Dedifferentiated amniotic fluid mesenchymal stem cell (primary cell): ENCODE data around the gene KCNS3.

Experiments
- DNase-seq: peaks from one replicate; pipeline ENCODE4 v3.0.0-alpha.2; 2016; ENCODE audit errors: extremely low spot score

The KCNS3 gene, protein sequence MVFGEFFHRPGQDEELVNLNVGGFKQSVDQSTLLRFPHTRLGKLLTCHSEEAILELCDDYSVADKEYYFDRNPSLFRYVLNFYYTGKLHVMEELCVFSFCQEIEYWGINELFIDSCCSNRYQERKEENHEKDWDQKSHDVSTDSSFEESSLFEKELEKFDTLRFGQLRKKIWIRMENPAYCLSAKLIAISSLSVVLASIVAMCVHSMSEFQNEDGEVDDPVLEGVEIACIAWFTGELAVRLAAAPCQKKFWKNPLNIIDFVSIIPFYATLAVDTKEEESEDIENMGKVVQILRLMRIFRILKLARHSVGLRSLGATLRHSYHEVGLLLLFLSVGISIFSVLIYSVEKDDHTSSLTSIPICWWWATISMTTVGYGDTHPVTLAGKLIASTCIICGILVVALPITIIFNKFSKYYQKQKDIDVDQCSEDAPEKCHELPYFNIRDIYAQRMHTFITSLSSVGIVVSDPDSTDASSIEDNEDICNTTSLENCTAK

DNA sequence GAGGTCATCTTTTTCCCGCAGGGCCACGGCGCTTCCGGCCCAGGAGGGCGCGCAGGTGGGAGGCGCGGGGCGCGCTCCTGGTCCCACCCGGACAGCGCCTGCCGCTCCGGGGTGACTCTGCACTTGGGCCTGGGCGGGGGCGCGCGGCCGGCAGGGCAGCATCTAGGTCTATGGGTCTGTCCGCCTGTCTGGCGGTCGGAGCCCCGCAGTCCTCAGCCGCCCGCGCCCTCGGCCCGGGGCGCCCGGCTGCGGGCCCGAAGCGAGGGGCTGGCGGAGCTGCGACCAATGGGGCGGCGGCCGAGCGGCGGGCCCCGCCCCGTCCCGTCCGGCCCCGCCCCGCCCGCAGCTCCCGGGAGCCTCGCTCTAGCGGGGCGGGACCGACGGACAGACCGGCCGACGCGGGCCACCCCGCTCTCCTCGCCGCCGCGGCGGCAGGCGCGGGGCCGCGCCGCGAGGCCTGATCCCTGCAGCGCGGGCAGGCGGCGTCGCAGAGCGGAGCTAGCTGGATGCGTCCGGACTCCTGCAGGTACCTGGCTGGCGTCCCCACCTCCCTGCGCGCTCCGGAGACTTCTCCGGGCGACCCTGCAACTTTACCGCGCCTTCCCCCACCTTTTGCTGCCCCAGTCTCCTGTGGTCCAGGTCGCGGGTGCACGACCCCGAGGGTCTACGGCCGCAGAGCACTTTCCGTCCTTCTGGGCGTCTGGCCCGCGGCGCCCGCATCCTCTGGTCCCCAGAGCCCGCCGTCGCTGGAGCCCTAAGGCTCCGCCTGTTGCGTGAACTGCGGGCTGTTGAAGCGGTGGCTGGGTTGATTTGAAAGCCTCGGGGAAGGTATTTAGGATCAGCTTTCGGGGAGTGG, at the start of gene KCNS3:
KCNS3 (plus strand) TSS at position 387 of the 856 bp plus-strand sequence. CDS start 52,342 bp downstream, outside the sequence.
- no peak for DNase-seq

DNA sequence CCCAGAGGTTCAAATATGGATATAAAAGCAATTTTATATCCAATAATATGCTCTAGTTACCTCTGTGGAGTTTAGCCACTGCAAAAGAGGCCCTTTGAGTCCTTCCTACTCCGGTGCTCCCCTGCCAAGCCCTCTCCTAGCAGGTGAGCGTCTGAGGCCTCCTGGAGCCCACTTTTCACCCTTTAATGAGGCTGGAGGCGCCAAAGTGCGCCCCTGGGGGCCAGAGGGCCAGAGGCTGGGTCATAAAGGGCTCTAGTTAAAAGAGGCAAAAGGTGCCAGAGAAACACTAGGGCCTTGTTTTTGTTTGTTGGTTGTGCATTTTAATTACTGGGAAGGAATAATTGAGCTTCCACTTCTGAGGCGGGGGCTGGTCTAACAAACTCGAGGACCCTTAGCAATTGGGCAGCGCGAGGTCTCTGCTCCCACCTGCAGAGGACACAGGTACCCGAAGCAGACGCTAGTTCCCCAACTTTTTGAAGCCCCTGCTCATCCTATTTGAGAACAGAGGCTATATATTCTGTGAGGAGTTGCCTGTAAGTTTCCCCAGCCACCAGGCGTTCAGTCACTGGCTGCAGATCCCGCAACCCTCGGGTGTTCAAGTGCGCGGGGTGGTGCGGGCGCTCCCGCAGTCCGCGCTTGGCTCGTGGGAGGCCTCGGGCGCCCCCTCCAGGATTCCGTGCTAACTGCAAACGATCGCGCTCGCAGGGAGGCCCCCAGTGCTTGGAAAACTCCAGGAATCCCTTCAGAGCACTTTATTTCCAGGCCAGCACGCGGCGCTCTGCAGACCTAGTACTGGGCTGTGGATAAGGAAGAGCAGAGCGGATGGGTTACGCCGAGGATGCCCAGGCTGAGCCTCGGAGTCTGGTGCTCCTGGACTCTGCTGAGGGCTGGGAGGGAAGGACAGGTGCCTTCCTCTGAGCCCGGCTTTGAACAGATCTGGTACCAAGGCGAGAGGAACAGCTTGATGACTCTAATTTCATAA, 48.1 kb upstream of the KCNS3 start:
- DNase-seq: peak; percentile 52

DNA sequence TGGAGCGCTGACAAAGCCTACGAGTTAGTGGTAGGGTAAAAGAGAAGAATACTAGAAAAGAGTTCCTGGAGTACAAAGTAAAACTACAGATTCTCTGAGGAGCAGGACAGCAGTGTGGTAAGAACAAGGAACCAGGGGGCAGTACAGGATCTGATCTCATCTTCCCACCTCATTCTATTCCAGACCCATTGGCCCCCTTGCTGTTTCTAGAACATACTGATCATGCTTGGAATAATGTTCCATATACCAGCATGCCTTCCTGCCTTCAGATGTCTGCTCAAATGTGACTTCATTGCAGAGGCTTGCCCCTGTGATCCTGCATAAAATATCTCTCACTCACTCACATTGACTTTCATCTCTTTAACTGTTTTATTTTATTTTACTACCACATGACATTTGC, 43.0 kb upstream of the KCNS3 start:
- DNase-seq: no peak

DNA sequence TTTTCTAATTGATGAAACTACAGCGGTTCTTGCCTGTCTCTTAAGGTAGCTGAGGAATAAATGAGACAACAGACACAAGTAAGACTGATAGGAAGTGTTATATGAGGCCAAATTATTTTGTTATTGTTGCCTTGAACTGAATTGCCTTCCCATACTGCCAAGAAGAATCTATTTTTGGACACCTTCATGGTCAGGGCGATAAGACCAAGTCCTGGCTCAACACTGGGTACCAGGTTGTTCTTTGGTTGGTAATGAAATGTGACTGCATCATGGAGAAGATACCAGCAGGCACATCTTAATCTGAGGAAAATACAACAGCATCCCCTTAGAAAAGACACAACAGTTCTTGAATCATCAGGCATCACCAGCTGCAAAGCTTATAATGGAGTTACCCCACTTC, 38.5 kb upstream of the KCNS3 start:
- DNase-seq: no peak

DNA sequence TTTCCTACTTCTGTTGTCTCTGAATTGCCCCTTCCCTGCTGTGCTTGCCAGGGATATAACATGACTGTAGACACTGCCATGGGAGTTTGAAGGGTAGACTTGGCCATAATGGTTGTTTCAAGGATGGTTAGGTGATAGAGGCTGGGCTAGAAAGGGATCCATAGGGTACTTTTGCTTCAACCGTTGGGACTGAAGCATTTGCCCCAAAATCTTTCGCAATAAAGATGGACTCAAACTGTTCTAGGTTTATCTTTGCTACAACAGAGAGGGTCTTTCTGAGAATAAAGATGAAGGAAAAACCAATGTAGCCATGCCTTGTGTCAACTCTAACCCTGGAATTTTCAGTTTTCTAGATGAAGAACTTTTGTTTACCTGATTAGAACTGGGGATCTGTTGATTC, 35.0 kb upstream of the KCNS3 start:
- no peak for DNase-seq

DNA sequence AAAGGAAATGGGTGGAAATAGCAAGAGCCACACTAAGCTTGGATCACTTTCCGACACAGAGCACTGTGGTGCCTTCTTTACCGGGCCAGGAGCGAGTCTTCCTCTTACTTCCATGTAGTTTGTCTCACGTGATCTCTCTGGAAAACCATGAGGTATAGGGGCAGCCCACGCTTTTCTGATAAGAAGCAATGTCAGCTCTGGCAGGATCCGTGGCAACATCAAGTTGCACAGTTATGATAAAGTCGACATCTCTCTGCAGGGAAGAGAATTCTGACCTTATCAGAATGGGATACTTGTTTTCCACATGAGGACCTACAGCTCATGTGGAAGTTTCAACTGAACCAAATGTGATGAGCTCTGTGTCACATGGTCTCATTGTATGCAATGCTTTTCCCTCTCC, 32.7 kb upstream of the KCNS3 start:
- DNase-seq: no peak

DNA sequence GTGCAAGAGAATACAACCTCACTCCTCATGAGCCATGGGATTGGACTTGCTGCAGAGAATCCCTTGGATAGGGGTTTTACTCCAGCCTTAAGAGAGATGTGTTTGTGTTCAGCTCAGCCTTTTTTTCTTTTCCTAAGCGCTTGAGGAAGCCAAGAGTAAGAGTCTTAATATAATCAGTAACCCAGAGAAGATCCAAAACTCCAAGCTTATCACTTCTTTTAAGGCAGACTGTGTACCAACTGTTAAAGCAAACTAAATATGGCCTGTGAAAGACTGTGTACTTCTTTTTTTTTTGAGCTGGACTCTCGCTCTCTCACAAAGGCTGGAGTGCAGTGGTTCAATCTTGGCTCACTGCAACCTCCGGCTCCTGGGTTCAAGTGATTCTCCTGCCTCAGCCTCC, 31.8 kb upstream of the KCNS3 start:
- DNase-seq: no peak

DNA sequence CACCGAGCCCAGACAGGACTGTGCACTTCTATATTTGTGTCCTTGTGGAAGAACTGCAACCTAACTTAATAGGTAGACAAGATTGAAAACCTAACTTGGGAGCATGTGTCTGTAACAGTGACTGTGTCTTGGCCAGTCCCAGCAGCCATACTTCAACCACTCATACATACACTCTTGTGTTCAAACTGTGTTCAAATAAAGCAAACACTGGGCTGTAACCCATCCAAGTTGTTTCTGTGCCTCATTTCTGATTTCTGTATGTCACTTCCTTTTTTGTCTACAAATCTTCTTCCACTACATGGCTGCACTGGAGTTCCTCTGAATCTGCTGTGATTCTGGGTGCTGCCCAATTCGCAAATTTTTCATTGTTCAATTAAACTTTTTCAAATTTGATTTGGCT, 31.2 kb upstream of the KCNS3 start:
- no peak for DNase-seq

DNA sequence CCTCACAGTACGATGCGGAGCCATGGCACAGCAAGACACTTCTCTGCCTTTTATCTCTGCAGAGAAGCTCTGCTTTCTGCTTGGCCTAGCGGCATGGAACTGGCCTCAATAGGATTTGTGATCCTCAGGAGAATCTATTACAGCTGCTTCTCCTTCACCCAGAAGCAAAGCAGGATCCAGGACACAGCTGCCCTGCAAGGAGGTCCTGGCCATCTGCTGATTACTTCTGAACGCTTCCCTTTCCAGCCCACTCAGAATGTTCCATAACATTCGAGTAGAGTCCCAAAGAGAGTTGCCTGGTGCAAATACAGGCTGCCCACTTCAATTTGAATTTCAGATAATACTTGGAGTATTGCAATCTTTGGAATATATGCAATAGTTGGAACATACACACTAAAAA, 29.2 kb upstream of the KCNS3 start:
- DNase-seq: no peak

DNA sequence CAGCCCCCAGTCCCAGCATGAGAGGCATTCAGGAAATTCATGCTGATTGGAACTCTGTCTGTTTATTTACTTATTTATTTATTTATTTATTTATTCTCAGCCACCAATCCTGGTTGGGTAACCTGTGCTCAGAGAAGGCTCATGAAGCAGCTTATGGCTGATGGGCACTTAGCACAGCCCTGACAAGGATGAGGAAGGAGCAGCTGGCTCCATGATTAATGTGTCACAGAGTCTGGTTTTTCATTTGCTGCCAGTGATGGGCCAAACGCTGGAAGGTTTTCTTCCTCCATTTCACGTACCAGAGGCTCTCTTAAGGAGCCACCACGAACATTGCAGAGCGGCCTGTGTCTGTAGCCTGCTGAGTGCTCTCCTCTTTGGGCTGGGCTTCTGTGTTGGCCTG, 28.3 kb upstream of the KCNS3 start:
- no peak for DNase-seq

DNA sequence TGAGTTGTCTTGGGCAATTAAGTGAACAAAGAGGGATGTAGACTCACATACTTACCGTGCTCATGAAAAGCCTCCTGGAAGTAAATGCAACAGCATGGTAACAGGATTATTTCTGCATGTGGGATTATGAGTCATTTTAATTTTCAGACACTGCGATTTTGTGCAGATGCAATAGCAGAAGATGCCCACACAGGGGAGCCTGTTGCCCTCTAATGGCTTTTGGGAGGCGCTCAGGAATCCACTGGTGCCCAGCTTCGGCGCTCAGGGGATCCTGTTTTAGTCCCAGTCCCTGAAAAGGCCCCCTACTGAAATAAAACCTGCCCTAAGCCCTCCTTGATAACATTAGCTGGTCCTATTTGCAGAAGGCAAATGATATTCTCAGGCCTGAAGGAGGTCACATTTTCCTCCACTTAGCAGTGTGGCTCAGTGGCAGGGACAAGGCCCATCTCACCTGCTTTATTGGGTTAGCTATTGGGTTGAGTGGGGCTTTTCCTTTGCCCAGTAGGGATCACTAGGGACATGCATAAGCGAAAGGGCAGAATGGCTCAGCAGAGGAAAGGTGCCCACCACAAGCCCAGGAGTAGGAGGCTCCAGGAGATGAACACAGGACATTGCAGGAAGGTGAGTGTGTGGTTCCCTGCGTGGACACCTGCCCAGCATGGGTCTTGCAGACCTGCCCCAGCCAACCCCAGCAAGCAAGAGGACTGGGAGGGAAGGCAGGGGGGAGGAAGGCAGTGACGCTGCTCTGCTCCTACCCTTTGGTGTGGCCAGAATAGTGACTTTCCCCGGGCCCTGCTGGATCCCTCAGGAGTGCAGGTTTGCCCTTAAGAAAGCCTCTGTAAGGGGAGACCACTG, 26.5 kb upstream of the KCNS3 start:
- DNase-seq: peak; percentile 76

DNA sequence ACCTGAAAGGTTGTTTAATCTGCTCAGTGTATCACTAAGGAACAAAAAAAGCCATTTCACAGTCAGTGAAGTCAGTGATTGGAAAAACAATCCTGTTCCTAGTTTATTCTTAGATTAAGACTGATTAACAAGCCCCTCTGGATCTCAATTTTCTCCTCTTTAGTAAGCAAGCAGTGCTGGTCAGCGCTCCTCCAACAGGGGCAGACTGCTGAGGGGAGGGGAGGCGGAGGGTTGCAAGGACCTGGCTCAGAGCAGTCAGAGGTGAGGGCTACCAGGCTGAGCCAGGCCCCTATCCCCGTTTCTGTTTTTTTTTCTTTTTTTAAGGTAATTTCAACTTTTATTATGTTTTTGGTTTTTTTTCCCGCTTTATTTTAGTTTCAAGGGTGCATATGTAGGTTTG, 24.7 kb upstream of the KCNS3 start:
- DNase-seq: no peak

DNA sequence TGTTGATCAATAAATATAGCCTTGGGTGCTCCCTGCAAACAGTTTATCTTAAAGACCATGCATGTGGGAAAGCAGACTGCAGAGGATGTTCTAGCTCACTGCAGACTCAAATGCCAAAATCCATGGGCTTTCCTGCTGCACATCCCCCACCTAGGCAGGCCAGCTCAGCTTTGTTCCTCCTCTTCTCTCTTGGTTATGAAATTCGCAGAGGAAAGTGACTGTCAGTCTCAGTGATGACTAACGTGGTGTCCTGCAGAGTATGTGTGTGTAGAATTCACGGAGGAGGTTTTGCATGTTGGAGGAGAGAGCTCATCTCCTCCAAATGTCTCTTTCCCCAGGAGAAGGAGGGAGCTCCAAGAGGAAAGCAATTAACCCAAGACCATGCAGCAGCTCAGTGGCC, 21.4 kb upstream of the KCNS3 start:
- no peak for DNase-seq

DNA sequence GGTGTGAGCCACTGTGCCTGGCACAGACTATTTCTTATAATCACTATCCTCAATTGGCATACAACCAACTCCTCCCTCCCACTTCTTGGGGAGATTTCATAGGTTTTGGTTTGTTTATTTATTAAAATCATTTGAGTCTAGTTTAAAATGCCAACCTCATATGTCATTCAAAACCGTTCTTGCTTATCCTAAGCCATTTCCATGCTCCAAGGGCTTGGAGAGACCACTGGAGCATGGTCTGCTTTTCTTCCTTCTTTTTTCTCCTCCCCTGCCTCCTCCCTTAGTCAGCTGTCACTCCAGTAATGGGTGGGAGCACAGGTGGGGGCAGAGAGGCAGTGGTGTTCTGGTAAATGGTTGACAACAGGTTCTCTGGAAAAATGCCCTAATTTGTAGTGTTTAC, 20.4 kb upstream of the KCNS3 start:
- no peak for DNase-seq

DNA sequence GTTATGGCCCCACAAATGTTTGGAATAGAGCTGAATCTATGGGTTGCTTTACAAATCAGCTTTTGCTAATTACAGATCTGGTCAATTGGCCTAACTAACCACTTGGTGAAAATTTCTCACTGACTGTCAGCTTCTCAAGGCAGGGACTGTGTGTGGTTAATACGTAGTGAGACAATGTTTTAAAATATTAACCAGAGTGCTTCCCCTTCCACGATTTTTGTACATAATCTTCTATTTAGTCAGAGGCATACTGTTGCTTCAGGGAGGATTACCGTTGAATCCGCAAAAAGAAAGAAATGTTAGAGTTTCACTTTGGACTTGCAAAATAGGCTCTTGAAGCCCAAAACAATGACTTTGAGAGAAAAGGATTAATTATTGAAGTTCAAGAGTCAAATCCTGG, 14.9 kb upstream of the KCNS3 start:
- no peak for DNase-seq

DNA sequence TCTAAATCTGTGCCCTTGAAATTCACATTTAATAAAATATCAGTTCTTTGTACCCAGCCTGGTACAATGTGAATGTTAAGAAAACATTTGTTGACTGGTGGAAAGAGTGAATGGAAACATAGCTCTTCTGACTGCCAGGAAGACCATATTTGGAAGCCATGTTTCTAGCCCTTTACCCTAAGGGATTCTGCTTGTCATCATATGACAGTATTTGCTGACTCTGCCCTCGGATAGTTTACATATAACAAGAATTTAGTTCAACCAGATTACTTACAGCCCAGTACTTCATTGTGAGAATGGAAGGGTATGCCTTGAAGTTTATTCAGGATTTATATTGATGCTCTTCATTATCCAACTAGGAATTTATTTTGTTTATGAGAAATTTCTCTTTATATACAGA, 13.8 kb upstream of the KCNS3 start:
- no peak for DNase-seq

DNA sequence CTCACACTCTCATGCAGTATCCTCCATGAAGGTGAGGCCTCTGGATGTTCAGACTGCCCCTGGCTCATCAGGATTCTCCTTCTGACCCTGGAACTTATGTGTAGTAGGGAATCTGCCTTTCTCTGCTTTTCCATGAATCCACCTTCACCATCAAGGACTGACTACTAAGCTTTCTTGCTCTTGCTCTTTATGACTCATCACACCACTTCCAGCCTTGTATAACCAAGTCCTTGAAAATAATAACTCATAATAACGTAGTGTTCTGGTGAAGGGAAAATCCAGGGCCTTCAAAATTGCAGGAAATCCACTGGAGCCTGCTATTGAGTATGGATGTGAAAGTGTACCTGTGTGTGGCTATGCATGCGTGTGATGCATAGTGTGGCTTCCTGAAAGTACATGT, 11.3 kb upstream of the KCNS3 start:
- no peak for DNase-seq

DNA sequence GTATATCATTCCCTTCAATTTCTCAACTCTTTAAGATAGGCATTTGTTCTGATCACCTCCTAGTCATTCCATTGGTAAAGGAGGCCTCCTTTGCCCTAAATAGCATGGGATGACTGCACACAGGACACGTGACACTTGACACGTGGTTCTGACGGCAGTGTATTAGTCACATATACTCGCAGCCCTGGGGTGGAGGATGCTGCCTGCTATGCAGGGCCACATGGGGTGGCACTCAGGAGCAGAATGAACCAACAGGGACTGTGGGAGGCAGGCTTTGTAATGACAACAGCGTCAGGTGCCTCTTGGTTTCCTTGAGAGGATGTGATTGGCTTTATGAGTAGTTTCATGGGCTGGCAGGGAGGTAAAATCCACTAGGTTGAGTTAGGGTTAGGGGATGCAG, 9.3 kb upstream of the KCNS3 start:
- no peak for DNase-seq

DNA sequence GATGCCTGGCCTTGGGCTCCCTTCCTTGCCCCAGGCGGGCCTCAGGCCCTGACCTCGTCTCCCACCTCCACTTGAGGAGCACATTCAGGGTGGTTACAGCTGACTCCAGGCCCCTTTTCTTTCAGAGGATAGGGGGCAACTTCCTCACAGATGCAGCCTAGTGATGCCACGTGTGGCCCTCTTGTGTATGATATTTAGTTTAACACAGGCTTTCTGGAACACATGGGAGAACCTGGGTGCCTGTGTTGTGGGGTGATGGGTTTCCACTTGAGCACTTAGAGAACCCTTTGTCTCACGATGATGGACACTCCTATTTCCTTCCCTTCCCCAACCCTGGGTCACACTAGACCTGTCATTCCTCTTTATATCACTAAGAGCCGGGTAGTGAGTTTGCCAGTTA, 6.8 kb upstream of the KCNS3 start:
- DNase-seq: no peak

DNA sequence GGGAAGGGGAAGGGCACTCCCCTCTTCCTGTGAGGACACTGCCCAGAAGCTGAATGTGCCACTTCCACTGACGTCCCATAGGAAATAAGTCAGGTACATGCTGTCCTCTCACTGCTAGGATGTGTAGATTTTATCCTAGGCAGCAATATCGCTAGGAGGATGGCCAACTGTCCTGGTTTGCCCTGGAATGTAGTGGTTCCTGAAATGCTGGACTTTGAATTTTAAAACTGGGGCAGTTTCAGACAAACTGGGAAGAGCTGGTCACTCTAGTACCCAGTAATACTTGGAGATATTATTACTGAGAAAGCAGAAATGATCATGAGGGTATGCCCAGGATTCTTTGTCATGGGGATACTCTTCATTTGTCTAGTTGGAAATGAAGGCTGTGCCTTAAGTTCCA, 5.4 kb upstream of the KCNS3 start:
- no peak for DNase-seq

DNA sequence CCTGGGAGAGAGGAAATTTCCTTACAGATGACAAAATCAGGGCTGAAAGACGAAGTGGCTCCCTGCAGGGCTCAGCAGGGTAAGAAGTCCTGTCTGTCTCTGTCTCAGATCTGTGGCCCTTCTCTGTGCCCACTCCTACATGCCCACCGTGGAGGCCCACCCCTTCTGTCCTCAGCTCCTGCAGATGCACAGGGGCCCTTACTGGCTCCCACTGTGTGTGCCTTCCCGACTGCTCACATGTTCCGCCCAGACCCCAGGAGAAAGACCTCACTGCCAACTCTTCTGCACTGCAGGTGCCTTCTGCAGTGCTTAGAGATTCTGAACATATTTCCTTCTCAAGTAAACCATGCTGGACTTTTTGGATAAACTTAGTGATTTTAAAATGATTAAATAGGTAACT, 1.9 kb upstream of the KCNS3 start:
- DNase-seq: no peak
